ENCODE data around the gene WBP1L.

The WBP1L gene

DNA sequence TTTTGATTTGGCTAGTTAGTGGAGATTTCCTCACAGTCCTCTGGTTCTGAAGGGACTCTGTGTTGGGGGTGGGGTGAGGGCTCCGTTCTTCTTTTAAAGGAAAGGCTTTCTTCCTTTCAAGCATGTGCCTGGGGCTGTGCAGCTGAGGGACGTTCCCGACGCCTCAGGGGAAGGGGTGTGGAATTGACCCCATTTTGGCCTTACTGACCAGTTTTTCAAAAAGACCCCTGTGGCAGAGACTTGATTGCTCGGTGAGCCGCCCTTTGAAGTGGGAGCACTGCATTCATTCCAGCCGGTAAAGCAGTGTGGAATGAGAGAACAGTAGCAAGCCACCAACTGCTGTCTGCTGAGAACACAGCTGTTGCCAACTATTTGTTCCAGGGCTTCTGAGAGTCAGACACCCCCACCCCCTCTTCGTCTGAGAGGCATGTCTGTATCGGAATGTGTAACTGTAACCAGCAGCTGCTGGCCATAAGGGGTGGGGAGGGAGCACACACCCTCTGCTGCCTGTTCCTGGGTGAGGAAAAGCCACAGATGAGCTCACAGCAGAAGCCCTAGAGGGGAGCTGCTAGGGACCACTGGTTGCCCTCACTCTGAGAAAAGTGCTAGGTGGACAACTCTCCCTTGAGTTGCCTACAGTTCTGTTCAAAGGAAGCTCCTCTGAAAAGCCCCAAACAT, 33.2 kb downstream of the WBP1L start:
- ChIA-PET POLR2A (interaction anchor here (0.9 to 1.2 kb wide), 4 partner anchors 9 to 39 kb away, joined by 3 to 4 read pairs (median 4); no protein-coding TSS in a partner anchor), CTCF (interaction anchor here (0.9 to 8.4 kb wide), 9 partner anchors 9 to 35 kb away, joined by 3 to 60 read pairs (median 4); no protein-coding TSS in a partner anchor)
- Histone ChIP-seq H3K4me1 (ENCODE audit: control extremely low read depth in 1 of 4, control insufficient read depth in 4 of 4, insufficient read depth in 4 of 4, low read length in 3 of 4) (peaks cover 12 to 58% (median 48%) of the 10 kb centered on the region in 4 experiments), H3K36me3 (ENCODE audit: control insufficient read depth in 4 of 4, insufficient read depth in 4 of 4, low read length in 3 of 4) (peaks cover 0 to 3% (median 0%) of the 10 kb centered on the region in 4 experiments), H3K27ac (ENCODE audit: insufficient read depth in 1 of 2, low read depth in 1 of 2, low read length in 2 of 2, poor library complexity in 1 of 2, severe bottlenecking in 2 of 2) (peak overlapping the region in 1 of 2 experiments; percentile 68), H3K9me3 (ENCODE audit: control extremely low read depth in 1 of 5, control insufficient read depth in 4 of 5, insufficient read depth in 2 of 5, low read depth in 1 of 5, low read length in 4 of 5) (no peaks in the 10 kb centered on the region), H3K27me3 (replicated peaks in 2 of 5; ENCODE audit: control insufficient read depth in 4 of 5, insufficient read depth in 5 of 5, low read length in 4 of 5) (no peaks in the 10 kb centered on the region), H3K4me3 (ENCODE audit: control insufficient read depth in 1 of 7, extremely low read depth in 1 of 7, insufficient read depth in 4 of 7, low read depth in 2 of 7, low read length in 6 of 7) (peak overlapping the region in 1 of 7 experiments; percentile 33)
- WGBS (ENCODE audit: insufficient coverage) = 91% methylated on average over 6 of the region's 9 CpGs
- DNase-seq = peak in 2 of 3 donors; percentile 29 to 54

DNA sequence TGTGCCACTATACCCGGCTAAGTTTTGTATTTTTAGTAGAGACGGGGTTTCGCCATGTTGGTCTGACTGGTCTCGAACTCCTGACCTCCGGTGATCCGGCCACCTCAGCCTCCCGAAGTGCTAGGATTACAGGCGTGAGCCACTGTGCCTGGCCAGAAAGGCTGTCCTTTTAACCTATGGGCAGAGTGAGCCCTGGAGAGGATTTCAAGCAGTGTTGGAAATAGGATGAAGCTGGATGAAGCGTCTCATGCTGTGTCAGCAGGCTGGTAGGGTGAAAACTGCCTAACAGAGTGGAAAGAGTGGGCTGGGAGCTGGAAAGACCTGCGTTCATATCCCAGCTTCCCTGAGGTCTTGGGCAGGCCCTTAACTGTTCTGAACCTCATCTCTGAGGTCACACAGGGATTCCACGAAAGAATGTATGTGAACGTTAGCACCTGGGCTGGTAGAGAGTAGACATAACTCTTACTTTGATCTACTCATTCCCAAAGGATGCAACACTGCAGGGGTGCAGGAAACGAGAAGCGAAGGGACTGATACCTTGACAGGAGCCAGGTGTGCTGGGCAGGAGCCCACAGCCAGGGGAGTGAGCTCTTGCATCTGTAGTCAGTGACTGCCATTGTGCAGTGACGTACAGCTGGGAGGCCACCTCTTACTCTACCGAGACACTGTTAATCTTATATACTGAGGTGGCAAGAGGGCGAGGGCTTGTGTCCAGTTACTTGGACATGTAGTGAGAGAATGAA, 34.1 kb downstream of the WBP1L start:
- POLR2A ChIA-PET = interaction anchor here (1.2 kb wide), 2 partner anchors 14 to 40 kb away, joined by 3 to 4 read pairs; no protein-coding TSS in a partner anchor
- H3K4me1 ChIP-seq (ENCODE audit: control extremely low read depth in 1 of 4, control insufficient read depth in 4 of 4, insufficient read depth in 4 of 4, low read length in 3 of 4) = peaks cover 12 to 64% (median 48%) of the 10 kb centered on the region in 4 experiments
- no peak overlapping the region for H3K27ac ChIP-seq (ENCODE audit: insufficient read depth in 1 of 2, low read depth in 1 of 2, low read length in 2 of 2, poor library complexity in 1 of 2, severe bottlenecking in 2 of 2)

DNA sequence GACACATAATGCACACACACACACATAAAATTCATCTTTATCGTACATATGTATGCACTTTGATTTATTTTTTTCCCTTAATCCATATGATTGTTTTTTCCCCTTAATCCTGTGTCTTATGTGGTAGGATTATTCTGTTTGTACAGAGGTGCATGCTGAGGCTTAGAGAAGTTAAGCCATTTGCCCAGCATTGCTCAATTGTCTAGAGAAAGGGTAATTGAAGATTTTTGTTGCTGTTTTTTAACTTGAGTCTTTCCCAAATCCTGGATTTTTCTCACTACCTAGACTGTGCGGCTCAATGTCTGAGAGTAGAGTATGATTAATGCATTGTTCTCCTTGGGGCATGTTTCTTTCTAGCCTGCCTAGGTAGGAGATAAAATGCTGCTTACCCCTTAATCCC, 35.0 kb downstream of the WBP1L start:
- no CpG with 5 or more reads among the region's 2 CpGs for WGBS (ENCODE audit: insufficient coverage)
- no peaks in the 10 kb centered on the region for H3K27me3 ChIP-seq (replicated peaks in 2 of 5; ENCODE audit: control insufficient read depth in 4 of 5, insufficient read depth in 5 of 5, low read length in 4 of 5)
- DNase-seq = no peak
- no peak overlapping the region for H3K27ac ChIP-seq (ENCODE audit: insufficient read depth in 1 of 2, low read depth in 1 of 2, low read length in 2 of 2, poor library complexity in 1 of 2, severe bottlenecking in 2 of 2)
- POLR2A ChIA-PET = no interaction called here
- CTCF ChIA-PET = interaction anchor here (1.1 to 8.4 kb wide), 5 partner anchors 10 to 34 kb away, joined by 3 to 60 read pairs (median 5); no protein-coding TSS in a partner anchor
- no peaks in the 10 kb centered on the region for H3K9me3 ChIP-seq (ENCODE audit: control extremely low read depth in 1 of 5, control insufficient read depth in 4 of 5, insufficient read depth in 2 of 5, low read depth in 1 of 5, low read length in 4 of 5)
- peaks cover 0 to 3% (median 0%) of the 10 kb centered on the region in 4 experiments for H3K36me3 ChIP-seq (ENCODE audit: control insufficient read depth in 4 of 4, insufficient read depth in 4 of 4, low read length in 3 of 4)
- no peak overlapping the region for H3K4me3 ChIP-seq (ENCODE audit: control insufficient read depth in 1 of 7, extremely low read depth in 1 of 7, insufficient read depth in 4 of 7, low read depth in 2 of 7, low read length in 6 of 7)
- H3K4me1 ChIP-seq (ENCODE audit: control extremely low read depth in 1 of 4, control insufficient read depth in 4 of 4, insufficient read depth in 4 of 4, low read length in 3 of 4) = peaks cover 11 to 66% (median 47%) of the 10 kb centered on the region in 4 experiments

More for the DNA sequence above, 34.1 kb downstream of the WBP1L start:
- no peaks in the 10 kb centered on the region for H3K9me3 ChIP-seq (ENCODE audit: control extremely low read depth in 1 of 5, control insufficient read depth in 4 of 5, insufficient read depth in 2 of 5, low read depth in 1 of 5, low read length in 4 of 5)
- H3K27me3 ChIP-seq (replicated peaks in 2 of 5; ENCODE audit: control insufficient read depth in 4 of 5, insufficient read depth in 5 of 5, low read length in 4 of 5) = no peaks in the 10 kb centered on the region
- 96% methylated on average over 14 of the region's 17 CpGs for WGBS (ENCODE audit: insufficient coverage)
- CTCF ChIA-PET = interaction anchor here (1.0 to 8.4 kb wide), 8 partner anchors 8 to 34 kb away, joined by 3 to 60 read pairs (median 4); no protein-coding TSS in a partner anchor
- no peak for DNase-seq
- H3K4me3 ChIP-seq (ENCODE audit: control insufficient read depth in 1 of 7, extremely low read depth in 1 of 7, insufficient read depth in 4 of 7, low read depth in 2 of 7, low read length in 6 of 7) = no peak overlapping the region
- peaks cover 0 to 3% (median 0%) of the 10 kb centered on the region in 4 experiments for H3K36me3 ChIP-seq (ENCODE audit: control insufficient read depth in 4 of 4, insufficient read depth in 4 of 4, low read length in 3 of 4)

DNA sequence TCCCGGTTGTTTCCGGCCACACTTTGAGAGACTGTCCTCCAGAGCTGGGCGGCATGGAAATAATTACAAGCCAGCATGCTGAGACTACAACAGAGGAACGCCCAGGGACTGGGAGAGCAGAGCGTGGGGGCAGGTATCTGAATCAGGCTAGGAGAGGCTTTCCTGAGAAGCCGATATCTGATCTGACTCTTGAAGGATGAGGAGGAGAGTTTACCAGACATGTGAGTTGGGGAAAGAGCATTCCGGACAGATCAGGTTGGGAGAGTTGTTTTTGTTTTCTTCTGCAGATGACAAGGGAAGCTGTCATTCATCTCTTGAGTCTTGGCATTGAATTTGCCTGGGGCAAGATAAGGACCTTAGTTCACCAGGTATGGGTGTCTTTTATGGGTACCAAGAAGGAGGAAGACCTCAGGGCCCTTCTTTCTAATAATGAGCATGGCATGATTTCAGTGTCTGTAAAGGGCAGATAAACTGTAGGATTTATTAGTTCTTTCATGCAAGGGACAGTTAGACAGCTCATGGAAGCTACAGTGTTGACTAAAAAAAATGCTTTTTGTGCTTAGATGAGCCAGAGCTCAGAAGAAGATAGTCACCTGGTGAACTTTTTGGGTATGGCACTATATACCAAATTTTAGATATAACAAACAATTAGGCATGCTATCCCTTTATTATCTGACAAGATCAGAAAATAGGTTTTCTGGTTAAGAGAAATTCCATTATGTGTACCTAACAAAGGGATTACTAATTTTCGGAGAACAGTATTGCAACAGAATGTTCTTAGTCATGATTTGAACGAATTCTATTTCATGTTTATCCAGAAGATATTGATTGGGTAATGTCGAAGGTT, 36.2 kb downstream of the WBP1L start:
- CTCF ChIA-PET = interaction anchor here (1.1 to 8.4 kb wide), 3 partner anchors 9 to 26 kb away, joined by 3 to 60 read pairs (median 5); no protein-coding TSS in a partner anchor
- no peak for DNase-seq

DNA sequence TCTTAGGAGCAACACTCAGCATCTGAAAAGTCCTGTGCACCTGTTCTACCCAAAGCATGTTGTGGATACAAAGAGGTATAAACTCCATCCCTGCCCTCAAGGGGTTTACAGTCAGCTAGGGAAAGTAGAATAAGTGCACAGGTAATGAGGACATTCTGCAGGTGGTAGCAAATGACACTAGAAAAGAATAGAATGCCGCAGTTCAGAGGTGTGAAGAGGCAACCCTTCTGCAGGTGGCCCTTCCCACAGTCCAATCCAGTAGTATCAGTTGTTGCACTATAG, 36.7 kb downstream of the WBP1L start:
- CTCF ChIA-PET = interaction anchor here (8.4 kb wide), 1 partner anchor 27 kb away, joined by 60 read pairs; no protein-coding TSS in a partner anchor
- H3K4me1 ChIP-seq (ENCODE audit: control extremely low read depth in 1 of 4, control insufficient read depth in 4 of 4, insufficient read depth in 4 of 4, low read length in 3 of 4) = peaks cover 7 to 58% (median 37%) of the 10 kb centered on the region in 4 experiments
- 100% methylated on average over 1 of the region's 1 CpG for WGBS (ENCODE audit: insufficient coverage)

More for the DNA sequence above, 36.2 kb downstream of the WBP1L start:
- Histone ChIP-seq H3K4me1 (ENCODE audit: control extremely low read depth in 1 of 4, control insufficient read depth in 4 of 4, insufficient read depth in 4 of 4, low read length in 3 of 4) (peaks cover 10 to 58% (median 39%) of the 10 kb centered on the region in 4 experiments), H3K4me3 (ENCODE audit: control insufficient read depth in 1 of 7, extremely low read depth in 1 of 7, insufficient read depth in 4 of 7, low read depth in 2 of 7, low read length in 6 of 7) (no peak overlapping the region), H3K27me3 (replicated peaks in 2 of 5; ENCODE audit: control insufficient read depth in 4 of 5, insufficient read depth in 5 of 5, low read length in 4 of 5) (no peaks in the 10 kb centered on the region), H3K36me3 (ENCODE audit: control insufficient read depth in 4 of 4, insufficient read depth in 4 of 4, low read length in 3 of 4) (peaks cover 0 to 3% (median 0%) of the 10 kb centered on the region in 4 experiments), H3K9me3 (ENCODE audit: control extremely low read depth in 1 of 5, control insufficient read depth in 4 of 5, insufficient read depth in 2 of 5, low read depth in 1 of 5, low read length in 4 of 5) (no peaks in the 10 kb centered on the region), H3K27ac (ENCODE audit: insufficient read depth in 1 of 2, low read depth in 1 of 2, low read length in 2 of 2, poor library complexity in 1 of 2, severe bottlenecking in 2 of 2) (no peak overlapping the region)
- WGBS (ENCODE audit: insufficient coverage) = 87% methylated on average over 10 of the region's 10 CpGs
- POLR2A ChIA-PET = interaction anchor here (0.6 kb wide), 1 partner anchor 255 kb away, joined by 5 read pairs; no protein-coding TSS in a partner anchor

DNA sequence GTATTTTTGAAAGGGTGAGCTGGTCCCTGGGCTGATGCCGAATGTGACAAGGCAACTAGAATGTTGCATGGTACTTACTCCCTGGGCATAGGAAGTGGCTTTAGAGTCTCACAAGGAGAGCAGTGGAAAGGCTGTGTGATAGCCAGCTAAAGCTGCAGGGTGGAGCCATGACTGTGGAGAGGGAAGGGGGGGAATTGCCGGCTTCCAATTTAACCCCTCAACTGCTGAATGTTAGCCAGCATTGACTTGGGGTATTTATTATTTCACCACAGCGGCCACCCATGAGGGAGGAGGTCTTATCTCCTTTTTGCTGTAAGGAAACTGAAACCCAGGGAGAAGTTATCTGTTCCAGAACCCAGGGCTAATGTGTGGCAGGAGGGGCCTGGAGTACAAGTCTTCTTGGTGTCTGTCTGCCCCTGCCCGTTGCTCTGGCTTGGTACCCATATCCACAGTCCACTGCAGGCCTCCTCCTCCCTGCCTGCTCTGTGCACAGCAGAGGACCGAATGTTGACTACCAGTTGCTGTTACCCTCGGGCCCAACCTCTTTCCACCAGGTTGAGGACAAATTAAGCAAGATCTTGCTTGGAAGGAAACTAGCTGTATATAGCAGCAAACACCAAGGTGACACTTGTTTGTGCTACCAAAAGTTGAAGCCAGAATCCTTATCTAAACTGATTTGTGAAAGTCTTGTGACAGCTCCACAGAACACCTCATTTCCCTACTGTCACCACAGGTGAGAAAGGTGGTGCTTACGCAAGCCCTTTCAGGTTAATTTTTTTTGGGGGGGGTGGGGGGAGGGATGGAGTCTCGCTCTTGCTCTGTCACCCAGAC, 37.6 kb downstream of the WBP1L start:
- WGBS (ENCODE audit: insufficient coverage) = 49% methylated on average over 6 of the region's 8 CpGs
- H3K27me3 ChIP-seq (replicated peaks in 2 of 5; ENCODE audit: control insufficient read depth in 4 of 5, insufficient read depth in 5 of 5, low read length in 4 of 5) = no peaks in the 10 kb centered on the region
- POLR2A ChIA-PET = no interaction called here
- peak overlapping the region in 2 of 7 experiments; percentile 35 to 44 for H3K4me3 ChIP-seq (ENCODE audit: control insufficient read depth in 1 of 7, extremely low read depth in 1 of 7, insufficient read depth in 4 of 7, low read depth in 2 of 7, low read length in 6 of 7)
- peaks cover 10 to 55% (median 36%) of the 10 kb centered on the region in 4 experiments for H3K4me1 ChIP-seq (ENCODE audit: control extremely low read depth in 1 of 4, control insufficient read depth in 4 of 4, insufficient read depth in 4 of 4, low read length in 3 of 4)
- H3K9me3 ChIP-seq (ENCODE audit: control extremely low read depth in 1 of 5, control insufficient read depth in 4 of 5, insufficient read depth in 2 of 5, low read depth in 1 of 5, low read length in 4 of 5) = no peaks in the 10 kb centered on the region
- peaks cover 0 to 3% (median 0%) of the 10 kb centered on the region in 4 experiments for H3K36me3 ChIP-seq (ENCODE audit: control insufficient read depth in 4 of 4, insufficient read depth in 4 of 4, low read length in 3 of 4)
- peak; percentile 37 to 74 (median 68) for DNase-seq
- peak overlapping the region in 1 of 2 experiments; percentile 31 for H3K27ac ChIP-seq (ENCODE audit: insufficient read depth in 1 of 2, low read depth in 1 of 2, low read length in 2 of 2, poor library complexity in 1 of 2, severe bottlenecking in 2 of 2)
- CTCF ChIA-PET = interaction anchor here (1.1 to 8.4 kb wide), 4 partner anchors 8 to 28 kb away, joined by 3 to 60 read pairs (median 4); no protein-coding TSS in a partner anchor

More for the DNA sequence above, 36.7 kb downstream of the WBP1L start:
- no peak overlapping the region for H3K4me3 ChIP-seq (ENCODE audit: control insufficient read depth in 1 of 7, extremely low read depth in 1 of 7, insufficient read depth in 4 of 7, low read depth in 2 of 7, low read length in 6 of 7)
- no peak overlapping the region for H3K27ac ChIP-seq (ENCODE audit: insufficient read depth in 1 of 2, low read depth in 1 of 2, low read length in 2 of 2, poor library complexity in 1 of 2, severe bottlenecking in 2 of 2)
- POLR2A ChIA-PET = no interaction called here
- DNase-seq = no peak
- peaks cover 0 to 3% (median 0%) of the 10 kb centered on the region in 4 experiments for H3K36me3 ChIP-seq (ENCODE audit: control insufficient read depth in 4 of 4, insufficient read depth in 4 of 4, low read length in 3 of 4)
- H3K9me3 ChIP-seq (ENCODE audit: control extremely low read depth in 1 of 5, control insufficient read depth in 4 of 5, insufficient read depth in 2 of 5, low read depth in 1 of 5, low read length in 4 of 5) = no peaks in the 10 kb centered on the region
- no peaks in the 10 kb centered on the region for H3K27me3 ChIP-seq (replicated peaks in 2 of 5; ENCODE audit: control insufficient read depth in 4 of 5, insufficient read depth in 5 of 5, low read length in 4 of 5)

Data from common myeloid progenitor, CD34-positive (primary cell).